ENCODE results near the gene CCDC120. TPM values are rescaled to one million over a fixed set of nuclear protein-coding genes. Genes with fewer than 3 reads are reported as not detected.

Gene CCDC120
- total RNA-seq, 1 donor from 2014 or later: 14.7 TPM

DNA sequence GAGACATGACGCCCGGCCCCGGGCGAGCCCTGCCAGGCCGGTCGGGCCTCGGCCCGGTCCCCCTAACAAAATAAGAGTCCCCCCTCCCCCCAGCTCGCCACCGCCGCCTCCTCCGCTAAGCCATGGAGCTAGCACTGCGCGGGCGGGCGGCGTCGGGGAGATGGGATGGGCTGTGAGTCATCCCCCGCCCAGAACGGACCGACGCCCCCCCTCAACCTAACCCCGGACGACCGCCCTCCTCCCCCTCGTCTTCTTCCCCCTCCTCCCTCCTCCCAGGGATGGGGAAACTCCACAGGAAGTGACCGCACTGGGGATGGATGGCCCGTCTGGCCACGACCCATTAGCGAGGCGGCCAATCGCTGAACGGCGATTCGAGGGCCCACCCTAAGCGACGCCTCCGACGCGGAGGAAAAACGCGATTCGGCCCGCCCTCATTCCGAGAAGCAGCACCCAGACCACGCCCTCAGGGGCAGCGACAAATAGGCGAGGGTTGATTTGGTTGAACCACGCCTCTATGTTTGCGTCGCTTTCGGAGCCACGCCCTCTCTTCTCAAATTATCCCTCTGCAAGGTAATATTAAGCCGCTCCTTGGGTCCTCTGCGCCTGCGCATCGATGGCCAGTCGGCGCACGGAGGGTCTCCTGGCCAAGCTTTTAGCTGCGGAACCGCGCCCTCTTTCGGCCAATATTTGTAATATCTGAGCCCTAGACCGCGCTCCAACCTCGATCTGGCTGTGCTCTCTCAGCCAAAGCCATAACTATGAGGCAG, 15.4 kb upstream of the CCDC120 start, which contains the start of gene TFE3:
Gene TFE3, minus strand, starts transcription at position 138 of the 767 bp plus-strand sequence. Its CDS starts 131 bp downstream, at position 7.
- peak; percentile 71 for TF ChIP-seq CTCF (conservative IDR thresholded peaks at IDR 0.05)
- H3K27me3 Mint-ChIP-seq (ENCODE audit: low read depth): no peaks in the 10 kb centered on the region
- no peaks in the 10 kb centered on the region for H3K9me3 Mint-ChIP-seq
- peak within 1 kb of the TSS; percentile 95 for H3K27ac Mint-ChIP-seq (ENCODE audit: unreplicated experiment)
- H3K4me1 Mint-ChIP-seq: peaks cover 41% of the 10 kb centered on the region
- H3K4me3 Mint-ChIP-seq: peak within 1 kb of the TSS; percentile 95
- H3K36me3 Mint-ChIP-seq (ENCODE audit: low read depth): peaks cover 3% of the 10 kb centered on the region
- peak; percentile 82 for DNase-seq (ENCODE audit: low read depth, low spot score)

DNA sequence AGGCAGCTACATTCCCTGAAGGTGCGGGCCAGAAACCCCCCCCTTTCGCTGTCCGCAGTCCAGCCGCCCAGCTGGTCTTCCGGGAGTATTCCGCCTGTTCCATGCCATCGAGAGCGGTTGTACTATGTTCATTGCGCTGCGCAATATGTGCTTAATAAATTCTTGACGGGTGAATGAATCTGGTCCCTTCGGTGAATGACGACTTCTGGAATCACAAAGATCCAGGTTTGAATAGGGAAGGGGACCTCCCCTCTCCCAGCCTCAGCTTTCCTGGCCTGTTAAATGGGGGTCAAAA, 14.9 kb upstream of the CCDC120 start:
- TF ChIP-seq CTCF (conservative IDR thresholded peaks at IDR 0.05): no peak
- Mint-ChIP-seq H3K4me3 (peak overlapping the region; percentile 94), H3K27ac (ENCODE audit: unreplicated experiment) (peak overlapping the region; percentile 65), H3K9me3 (no peaks in the 10 kb centered on the region), H3K4me1 (peaks cover 36% of the 10 kb centered on the region), H3K36me3 (ENCODE audit: low read depth) (peaks cover 3% of the 10 kb centered on the region), H3K27me3 (ENCODE audit: low read depth) (no peaks in the 10 kb centered on the region)
- no peak for DNase-seq (ENCODE audit: low read depth, low spot score)

DNA sequence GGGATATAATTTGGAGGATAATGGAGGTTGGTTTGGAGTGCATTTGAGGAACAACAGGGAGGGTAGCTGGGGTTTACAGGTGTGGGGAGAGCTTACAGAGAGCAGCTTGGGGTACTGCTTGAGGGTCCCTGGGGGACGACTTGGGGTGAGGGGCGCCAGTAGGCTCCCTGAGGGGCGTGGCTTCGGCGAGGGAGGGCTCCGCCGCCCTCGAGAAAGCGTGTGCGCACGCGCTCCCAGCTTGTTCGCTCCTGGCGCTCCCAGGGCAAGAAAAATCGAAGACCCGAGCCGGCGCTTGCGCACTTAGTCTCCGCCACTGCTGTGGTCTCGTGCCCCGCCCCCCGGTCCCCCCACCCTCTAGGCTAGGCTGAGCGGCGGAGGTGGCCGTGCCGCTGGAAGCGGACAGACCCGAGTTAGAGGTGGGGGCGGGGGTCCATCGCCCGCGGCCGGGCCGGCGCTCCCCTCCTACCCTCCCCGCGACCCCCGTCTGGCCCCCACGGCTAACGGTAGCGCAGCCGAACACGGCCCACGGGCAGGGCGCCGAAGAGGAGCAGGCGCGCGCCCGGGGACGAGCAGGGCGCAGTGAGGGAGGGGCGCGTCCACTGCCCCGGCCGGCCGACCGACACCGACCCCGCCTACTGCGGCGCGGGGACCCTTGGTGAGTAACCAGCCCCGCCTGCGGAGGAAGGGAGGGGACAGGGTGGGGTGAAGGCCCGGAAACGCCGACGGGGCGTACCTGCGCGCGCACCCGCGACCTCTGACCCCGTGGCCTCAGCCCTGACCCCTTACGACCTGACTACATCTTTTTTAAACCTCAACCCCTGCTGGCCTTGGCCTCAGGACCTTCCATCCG, 5.4 kb upstream of the CCDC120 start:
- peaks cover 8% of the 10 kb centered on the region for H3K36me3 Mint-ChIP-seq (ENCODE audit: low read depth)
- peak overlapping the region; percentile 43 for H3K27ac Mint-ChIP-seq (ENCODE audit: unreplicated experiment)
- peaks cover 16% of the 10 kb centered on the region for H3K9me3 Mint-ChIP-seq
- DNase-seq (ENCODE audit: low read depth, low spot score): peak; percentile 56
- peaks cover 2% of the 10 kb centered on the region for H3K27me3 Mint-ChIP-seq (ENCODE audit: low read depth)
- TF ChIP-seq CTCF (conservative IDR thresholded peaks at IDR 0.05): no peak
- peaks cover 27% of the 10 kb centered on the region for H3K4me1 Mint-ChIP-seq
- H3K4me3 Mint-ChIP-seq: peak overlapping the region; percentile 85

- Mint-ChIP-seq H3K9me3 (peaks cover 16% of the 10 kb centered on the region), H3K36me3 (ENCODE audit: low read depth) (peaks cover 8% of the 10 kb centered on the region), H3K27me3 (ENCODE audit: low read depth) (peaks cover 2% of the 10 kb centered on the region), H3K27ac (ENCODE audit: unreplicated experiment) (no peak overlapping the region), H3K4me1 (peaks cover 27% of the 10 kb centered on the region), H3K4me3 (peak overlapping the region; percentile 85)
- no peak for DNase-seq (ENCODE audit: low read depth, low spot score)
- no peak for TF ChIP-seq CTCF (conservative IDR thresholded peaks at IDR 0.05)
These were observed 4.6 kb upstream of the CCDC120 start for GRCh38 chrX:49054073-49054762.

DNA sequence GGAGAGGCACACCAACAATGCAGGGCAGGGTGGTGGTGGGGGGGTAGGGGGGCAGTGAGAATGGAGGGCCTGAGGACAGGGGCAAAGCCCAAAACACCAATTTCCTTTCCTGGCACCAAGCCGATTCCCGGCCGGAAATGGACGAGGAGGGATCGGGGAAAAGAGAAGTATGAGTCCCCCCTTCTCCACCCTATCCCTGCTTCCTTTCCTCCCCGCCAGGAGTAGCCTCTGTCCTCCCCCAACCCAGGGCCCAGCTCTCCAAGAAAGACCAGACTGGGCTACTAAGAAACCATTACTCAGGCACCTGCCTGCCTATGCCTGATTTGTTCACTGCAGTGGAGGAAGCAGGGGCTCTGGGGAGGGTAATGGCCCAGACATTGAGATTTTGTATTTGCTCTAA, 402 bp downstream of the CCDC120 start:
- no peak for TF ChIP-seq CTCF (conservative IDR thresholded peaks at IDR 0.05)
- Mint-ChIP-seq H3K36me3 (ENCODE audit: low read depth) (peaks cover 7% of the 10 kb centered on the region), H3K4me3 (no peak overlapping the region), H3K9me3 (peaks cover 9% of the 10 kb centered on the region), H3K4me1 (peaks cover 14% of the 10 kb centered on the region), H3K27me3 (ENCODE audit: low read depth) (no peaks in the 10 kb centered on the region), H3K27ac (ENCODE audit: unreplicated experiment) (no peak overlapping the region)
- no peak for DNase-seq (ENCODE audit: low read depth, low spot score)
